ENCODE results near the gene KCNQ1. TPM values are rescaled to one million over a fixed set of nuclear protein-coding genes. Genes with fewer than 3 reads are reported as not detected.

The KCNQ1 gene
- total RNA-seq, 4 donors from 2014 or later, result 0.89 to 2.2 (median 1.3) TPM

- no peak overlapping the region for H3K27ac ChIP-seq
- H3K9me3 ChIP-seq, result no peaks in the 10 kb centered on the region
- no peaks in the 10 kb centered on the region for H3K36me3 ChIP-seq
- H3K27me3 ChIP-seq, result no peaks in the 10 kb centered on the region
- no peak overlapping the region for H3K4me3 ChIP-seq
- TF ChIP-seq CTCF (IDR thresholded peaks at IDR 0.05), result no peak
- no peak for TF ChIP-seq POLR2AphosphoS5 (IDR thresholded peaks at IDR 0.05)
- no peak for TF ChIP-seq POLR2A (IDR thresholded peaks at IDR 0.05)
- TF ChIP-seq EP300 (IDR thresholded peaks at IDR 0.05), result no peak
- peak; percentile 54 to 76 for DNase-seq (ENCODE audit: low spot score in 2 of 2)
- peaks cover 19% of the 10 kb centered on the region for H3K4me1 ChIP-seq
- 97% methylated on average over 13 of the region's 27 CpGs for WGBS
These were observed 91.0 kb downstream of the KCNQ1 start for GRCh38 chr11:2535673-2536439.

GRCh38 chr11:2536440-2536989, 91.7 kb downstream of the KCNQ1 start:
- peak; percentile 52 to 67 for DNase-seq (ENCODE audit: low spot score in 2 of 2)
- H3K9me3 ChIP-seq, result no peaks in the 10 kb centered on the region
- H3K36me3 ChIP-seq, result no peaks in the 10 kb centered on the region
- H3K4me1 ChIP-seq, result peaks cover 19% of the 10 kb centered on the region
- 93% methylated on average over 18 of the region's 19 CpGs for WGBS
- TF ChIP-seq CTCF (IDR thresholded peaks at IDR 0.05) (no peak), POLR2AphosphoS5 (IDR thresholded peaks at IDR 0.05) (no peak)
- no peak overlapping the region for H3K4me3 ChIP-seq
- no peaks in the 10 kb centered on the region for H3K27me3 ChIP-seq
- no peak overlapping the region for H3K27ac ChIP-seq

GRCh38 chr11:2537010-2537705, 92.3 kb downstream of the KCNQ1 start:
- DNase-seq (ENCODE audit: low spot score in 2 of 2), result no peak
- Histone ChIP-seq H3K4me3 (no peak overlapping the region), H3K36me3 (no peaks in the 10 kb centered on the region), H3K9me3 (no peaks in the 10 kb centered on the region), H3K27ac (no peak overlapping the region), H3K4me1 (peaks cover 19% of the 10 kb centered on the region), H3K27me3 (no peaks in the 10 kb centered on the region)
- no peak for TF ChIP-seq CTCF (IDR thresholded peaks at IDR 0.05)
- WGBS, result 57% methylated on average over 9 of the region's 9 CpGs

GRCh38 chr11:2537896-2538724, 93.3 kb downstream of the KCNQ1 start:
- TF ChIP-seq CTCF (IDR thresholded peaks at IDR 0.05) (no peak), POLR2A (IDR thresholded peaks at IDR 0.05) (no peak), EP300 (IDR thresholded peaks at IDR 0.05) (no peak), POLR2AphosphoS5 (IDR thresholded peaks at IDR 0.05) (no peak)
- Histone ChIP-seq H3K27ac (no peak overlapping the region), H3K4me3 (no peak overlapping the region), H3K9me3 (no peaks in the 10 kb centered on the region), H3K36me3 (no peaks in the 10 kb centered on the region), H3K27me3 (no peaks in the 10 kb centered on the region), H3K4me1 (peaks cover 11% of the 10 kb centered on the region)
- 78% methylated on average over 27 of the region's 27 CpGs for WGBS
- DNase-seq (ENCODE audit: low spot score in 2 of 2), result peak in 1 of 2 donors; percentile 46
